ENCODE results near the gene PPP5C.
"Not testable (repeated sequence)": the region's sequence is repeated elsewhere in the genome, so short reads cannot be mapped to it uniquely, and the experiment has no call there.

Gene PPP5C

GRCh38 chr19:46385636-46386035 is 38.7 kb downstream of the PPP5C start:
- no peak for DNase-seq (ENCODE audit: low read depth in 2 of 2)

GRCh38 chr19:46386151-46386550 is 39.3 kb downstream of the PPP5C start:
- DNase-seq (ENCODE audit: low read depth in 2 of 2): no peak

GRCh38 chr19:46386996-46387712 is 40.3 kb downstream of the PPP5C start:
- DNase-seq (ENCODE audit: low read depth in 2 of 2): no peak

GRCh38 chr19:46387713-46388130 is 40.8 kb downstream of the PPP5C start:
- no peak for DNase-seq (ENCODE audit: low read depth in 2 of 2)

- DNase-seq (ENCODE audit: low read depth in 2 of 2): no peak
These were observed 41.6 kb downstream of the PPP5C start for GRCh38 chr19:46388311-46389095.

GRCh38 chr19:46390121-46390858 is 43.4 kb downstream of the PPP5C start:
- no peak for DNase-seq (ENCODE audit: low read depth in 2 of 2)

- DNase-seq (ENCODE audit: low read depth in 2 of 2): no peak
These were observed 44.0 kb downstream of the PPP5C start for GRCh38 chr19:46390866-46391265.

- DNase-seq (ENCODE audit: low read depth in 2 of 2): no peak
These were observed 44.7 kb downstream of the PPP5C start for GRCh38 chr19:46391296-46392251.

- DNase-seq (ENCODE audit: low read depth in 2 of 2): no peak
These were observed 45.4 kb downstream of the PPP5C start for GRCh38 chr19:46392252-46392801.

- DNase-seq (ENCODE audit: low read depth in 2 of 2): no peak
These were observed 46.0 kb downstream of the PPP5C start for GRCh38 chr19:46392837-46393236.

- no peak for DNase-seq (ENCODE audit: low read depth in 2 of 2)
These were observed 46.8 kb downstream of the PPP5C start for GRCh38 chr19:46393456-46394401.

GRCh38 chr19:46394402-46394797 is 47.5 kb downstream of the PPP5C start:
- no peak for DNase-seq (ENCODE audit: low read depth in 2 of 2)

- not testable (repeated sequence) for DNase-seq (ENCODE audit: low read depth in 2 of 2)
These were observed 51.1 kb downstream of the PPP5C start for GRCh38 chr19:46397801-46398479.

GRCh38 chr19:46402725-46403124 is 55.8 kb downstream of the PPP5C start:
- no peak for DNase-seq (ENCODE audit: low read depth in 2 of 2)

- no peak for DNase-seq (ENCODE audit: low read depth in 2 of 2)
These were observed 57.3 kb downstream of the PPP5C start for GRCh38 chr19:46404055-46404752.

- no peak for DNase-seq (ENCODE audit: low read depth in 2 of 2)
These were observed 58.0 kb downstream of the PPP5C start for GRCh38 chr19:46404753-46405468.

GRCh38 chr19:46406976-46407375 is 60.1 kb downstream of the PPP5C start:
- no peak for DNase-seq (ENCODE audit: low read depth in 2 of 2)

Measured in stimulated activated CD4-positive, alpha-beta T cell treated with anti-CD3 and anti-CD28 coated beads, Interleukin-4, amount 100 ng/mL, for 48 hours (primary cell).